WERI-Rb-1 (cell line): ENCODE data around the gene NKX1-1.

ENCODE experiments used
- DNase-seq: peaks from one replicate; pipeline ENCODE4 v3.0.0-alpha.2; 2020
- H3K27ac ChIP-seq: fragments of 250-450 bp; sonication (Bioruptor Pico); 2 replicates; pipeline ENCODE4 v1.5.1; 2020; ENCODE audit warnings: mild to moderate bottlenecking, moderate library complexity
- H3K27me3 ChIP-seq: fragments of 250-450 bp; sonication (Bioruptor Pico); 2 replicates; pipeline ENCODE4 v1.5.1; 2021; ENCODE audit warnings: mild to moderate bottlenecking, low read depth, moderate library complexity; ENCODE audit not compliant: insufficient read depth, severe bottlenecking
- H3K36me3 ChIP-seq: fragments of 250-450 bp; sonication (Bioruptor Pico); 2 replicates; pipeline ENCODE4 v1.5.1; 2020; ENCODE audit warnings: mild to moderate bottlenecking, moderate library complexity
- H3K4me3 ChIP-seq: 2 replicates; pipeline ENCODE4 v1.5.1; 2011; ENCODE audit warnings: low read depth, mild to moderate bottlenecking, control low read depth, low read length
- H3K9me3 ChIP-seq: fragments of 250-450 bp; sonication (Bioruptor Pico); 2 replicates; pipeline ENCODE4 v1.5.1; 2021; ENCODE audit warnings: mild to moderate bottlenecking, moderate library complexity; ENCODE audit not compliant: severe bottlenecking
- CTCF ChIP-seq: IDR thresholded peaks from 2 replicates; pipeline ENCODE4 v1.5.1; 2011; ENCODE audit warnings: low read depth, mild to moderate bottlenecking, control low read depth, inconsistent platforms, low read length

Gene NKX1-1

GRCh38 chr4:1406394-1406980, at the start of gene NKX1-1:
Gene NKX1-1 (minus strand): TSS chr4:1406442. CDS start chr4:1406442, 0 bp downstream.
- DNase-seq, result peak; percentile 12
- Histone ChIP-seq H3K4me3 (peak within 1 kb of the TSS; percentile 14; the same call in 1 of the 2 replicates), H3K36me3 (no peaks in the 10 kb centered on the region), H3K9me3 (no peaks in the 10 kb centered on the region), H3K27me3 (peaks cover 80% of the 10 kb centered on the region), H3K27ac (no peak within 1 kb of the TSS)
- no peak for TF ChIP-seq CTCF

GRCh38 chr4:1453731-1454130, 47.5 kb upstream of the NKX1-1 start:
- peaks cover 25% of the 10 kb centered on the region for H3K9me3 ChIP-seq
- H3K27ac ChIP-seq, result no peak overlapping the region
- TF ChIP-seq CTCF, result no peak
- no peaks in the 10 kb centered on the region for H3K36me3 ChIP-seq
- DNase-seq, result no peak
- peaks cover 46% of the 10 kb centered on the region for H3K27me3 ChIP-seq
- H3K4me3 ChIP-seq, result no peak overlapping the region

GRCh38 chr4:1452431-1453051, 46.3 kb upstream of the NKX1-1 start:
- no peaks in the 10 kb centered on the region for H3K36me3 ChIP-seq
- TF ChIP-seq CTCF, result no peak
- DNase-seq, result no peak
- no peak overlapping the region for H3K27ac ChIP-seq
- H3K27me3 ChIP-seq, result peaks cover 44% of the 10 kb centered on the region
- no peak overlapping the region for H3K4me3 ChIP-seq
- H3K9me3 ChIP-seq, result peaks cover 25% of the 10 kb centered on the region

- Histone ChIP-seq H3K27ac (no peak overlapping the region), H3K9me3 (peaks cover 25% of the 10 kb centered on the region), H3K4me3 (no peak overlapping the region), H3K27me3 (peaks cover 36% of the 10 kb centered on the region), H3K36me3 (no peaks in the 10 kb centered on the region)
- DNase-seq, result no peak
- no peak for TF ChIP-seq CTCF
Measured at GRCh38 chr4:1451752-1452122, 45.5 kb upstream of the NKX1-1 start.

GRCh38 chr4:1451106-1451751, 45.0 kb upstream of the NKX1-1 start:
- peaks cover 24% of the 10 kb centered on the region for H3K9me3 ChIP-seq
- no peaks in the 10 kb centered on the region for H3K36me3 ChIP-seq
- no peak overlapping the region for H3K4me3 ChIP-seq
- H3K27ac ChIP-seq, result no peak overlapping the region
- TF ChIP-seq CTCF, result no peak
- no peak for DNase-seq
- H3K27me3 ChIP-seq, result peaks cover 30% of the 10 kb centered on the region
